Right cardiac atrium (tissue), 5 donors: ENCODE data around the gene EZH1. TPM values are rescaled to one million over a fixed set of nuclear protein-coding genes. Genes with fewer than 3 reads are reported as not detected.

Experiments used
- ATAC-seq, 2 donors: fragments of 200-7000 bp; cut with Tn5 transposase; one replicate each; pipeline versions ENCODE4 v1.8.0 to v1.9.1; 2020; ENCODE audit warnings: moderate library complexity in 2 of 2, mild to moderate bottlenecking in 1 of 2
- DNase-seq, 3 donors: peaks; one replicate each; pipeline ENCODE4 v3.0.0-alpha.2; 2020
- H3K27ac ChIP-seq: one replicate; pipeline ENCODE4 v1.5.1; 2013; ENCODE audit warnings: mild to moderate bottlenecking, low read length, control low read depth, moderate library complexity
- H3K27me3 ChIP-seq: one replicate; pipeline ENCODE4 v1.6.1; 2013; ENCODE audit not compliant: control insufficient read depth, insufficient read depth
- H3K4me1 ChIP-seq: one replicate; pipeline ENCODE4 v1.6.1; 2013; ENCODE audit warnings: low read length; ENCODE audit not compliant: control insufficient read depth, insufficient read depth
- H3K4me3 ChIP-seq: one replicate; pipeline ENCODE4 v1.5.1; 2013; ENCODE audit warnings: low read length, control low read depth
- H3K9me3 ChIP-seq: one replicate; pipeline ENCODE4 v1.6.1; 2013; ENCODE audit warnings: low read length; ENCODE audit not compliant: control insufficient read depth
- WGBS: extraction: QIAGEN DNeasy Blood & Tissue Kit; methylation state at CpG from one replicate; pipeline ENCODE4 v1.1.7; 2013; 5-methylcytosine and 5-hydroxymethylcytosine counted together
- intact Hi-C, 4 donors: fragments of 100-400 bp; cut with DNase I; formaldehyde crosslinking; loops; one replicate each; pipeline versions ENCODE4 v1.11.0 to v1.14.0; 2022 to 2023
- polyA plus RNA-seq: library from polyadenylated mRNA; stranded (reverse); fragments of 200-250 nt; gene quantifications from one replicate; pipeline ENCODE4 v1.2.3, GENCODE V29; 2013
- total RNA-seq, 4 donors: library from RNA; stranded (reverse); fragmentation: NEBNext Ultra II Directional; extraction: Animal tissue kit (Norgen Biotek cat#: 25700); gene quantifications; one replicate each; pipeline ENCODE4 v1.2.1, GENCODE V29; 2021
- donor health status: healthy with polysubstance abuse.
- donor health status: DM: no; HTN: yes; CAD: no.
- donor health status: DM: no; HTN: no; CAD: no.
- donor health status: DM: no; HTN: yes; CAD: no; lungs with severe emphysema.
- donor health status: DM: yes; HTN: yes; CAD: no.

EZH1 gene
- total and polyA plus RNA-seq, 5 donors: 22.5 to 53.2 (median 39.8) TPM

DNA sequence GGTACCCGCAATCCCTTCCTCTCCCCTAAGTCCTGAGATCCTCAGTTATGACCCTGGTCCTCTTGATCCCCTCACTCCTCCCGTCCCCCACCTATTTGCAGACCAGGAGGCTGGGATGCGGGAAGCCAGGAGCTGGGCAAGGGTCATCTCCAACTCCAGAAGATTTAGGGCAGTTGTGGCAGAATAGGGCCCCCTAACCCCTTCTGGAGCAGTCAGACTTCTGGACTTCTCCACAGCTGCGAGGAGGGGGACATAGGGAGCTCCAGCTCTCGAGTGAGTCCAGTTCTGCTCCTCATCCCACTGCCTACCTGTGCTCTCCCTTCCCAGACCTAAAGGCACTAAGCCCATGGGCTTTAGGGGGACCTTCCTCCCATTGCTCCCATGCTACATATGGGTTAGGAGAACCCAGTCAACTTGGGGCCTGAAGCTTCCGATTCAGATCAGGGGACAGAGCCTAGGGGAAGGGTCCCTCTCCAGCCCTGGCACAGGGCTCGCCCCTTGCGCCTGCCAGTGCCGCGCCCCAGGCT, 36.9 kb upstream of the EZH1 start:
- H3K4me1 ChIP-seq: no peaks in the 10 kb centered on the region
- H3K4me3 ChIP-seq: no peak overlapping the region
- WGBS: 32% methylated on average over 10 of the region's 10 CpGs
- no peaks in the 10 kb centered on the region for H3K9me3 ChIP-seq
- DNase-seq (no peak), ATAC-seq (no peak)
- intact Hi-C loops: no loop called here
- no peak overlapping the region for H3K27ac ChIP-seq
- H3K27me3 ChIP-seq: no peaks in the 10 kb centered on the region

DNA sequence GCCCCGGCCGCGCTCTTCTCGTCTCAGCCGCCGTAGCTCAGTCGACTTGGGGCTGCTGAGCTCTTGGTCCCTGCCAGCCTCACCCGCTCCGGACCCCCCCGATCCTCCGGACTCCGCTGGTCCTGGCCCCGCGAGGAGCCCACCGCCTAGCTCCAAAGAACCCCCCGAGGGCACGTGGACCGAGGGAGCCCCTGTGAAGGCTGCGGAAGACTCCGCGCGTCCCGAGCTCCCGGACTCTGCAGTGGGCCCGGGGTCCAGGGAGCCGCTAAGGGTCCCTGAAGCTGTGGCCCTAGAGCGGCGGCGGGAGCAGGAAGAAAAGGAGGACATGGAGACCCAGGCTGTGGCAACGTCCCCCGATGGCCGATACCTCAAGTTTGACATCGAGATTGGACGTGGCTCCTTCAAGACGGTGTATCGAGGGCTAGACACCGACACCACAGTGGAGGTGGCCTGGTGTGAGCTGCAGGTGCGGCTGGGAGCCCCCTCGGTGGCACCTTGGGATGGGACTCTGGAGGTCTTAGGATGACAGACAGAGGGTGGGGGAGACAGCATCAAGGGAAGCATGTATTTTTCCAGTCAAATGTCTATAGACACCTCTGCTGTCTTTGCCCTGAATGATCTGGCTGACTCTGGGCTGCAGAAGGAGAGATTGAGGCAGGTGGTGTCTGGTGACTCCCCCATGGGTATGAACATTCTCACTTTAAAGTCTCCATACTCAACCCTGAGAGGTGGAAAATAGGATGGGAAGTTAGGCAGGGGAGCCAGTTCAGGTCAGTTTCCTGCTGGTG, 36.2 kb upstream of the EZH1 start:
- DNase-seq: no peak
- peak; percentile 3 to 18 for ATAC-seq
- intact Hi-C loops: no loop called here
- WGBS: 5% methylated on average over 39 of the region's 39 CpGs
- no peak overlapping the region for H3K27ac ChIP-seq
- H3K27me3 ChIP-seq: no peaks in the 10 kb centered on the region
- peak overlapping the region; percentile 34 for H3K4me3 ChIP-seq
- no peaks in the 10 kb centered on the region for H3K9me3 ChIP-seq
- no peaks in the 10 kb centered on the region for H3K4me1 ChIP-seq

DNA sequence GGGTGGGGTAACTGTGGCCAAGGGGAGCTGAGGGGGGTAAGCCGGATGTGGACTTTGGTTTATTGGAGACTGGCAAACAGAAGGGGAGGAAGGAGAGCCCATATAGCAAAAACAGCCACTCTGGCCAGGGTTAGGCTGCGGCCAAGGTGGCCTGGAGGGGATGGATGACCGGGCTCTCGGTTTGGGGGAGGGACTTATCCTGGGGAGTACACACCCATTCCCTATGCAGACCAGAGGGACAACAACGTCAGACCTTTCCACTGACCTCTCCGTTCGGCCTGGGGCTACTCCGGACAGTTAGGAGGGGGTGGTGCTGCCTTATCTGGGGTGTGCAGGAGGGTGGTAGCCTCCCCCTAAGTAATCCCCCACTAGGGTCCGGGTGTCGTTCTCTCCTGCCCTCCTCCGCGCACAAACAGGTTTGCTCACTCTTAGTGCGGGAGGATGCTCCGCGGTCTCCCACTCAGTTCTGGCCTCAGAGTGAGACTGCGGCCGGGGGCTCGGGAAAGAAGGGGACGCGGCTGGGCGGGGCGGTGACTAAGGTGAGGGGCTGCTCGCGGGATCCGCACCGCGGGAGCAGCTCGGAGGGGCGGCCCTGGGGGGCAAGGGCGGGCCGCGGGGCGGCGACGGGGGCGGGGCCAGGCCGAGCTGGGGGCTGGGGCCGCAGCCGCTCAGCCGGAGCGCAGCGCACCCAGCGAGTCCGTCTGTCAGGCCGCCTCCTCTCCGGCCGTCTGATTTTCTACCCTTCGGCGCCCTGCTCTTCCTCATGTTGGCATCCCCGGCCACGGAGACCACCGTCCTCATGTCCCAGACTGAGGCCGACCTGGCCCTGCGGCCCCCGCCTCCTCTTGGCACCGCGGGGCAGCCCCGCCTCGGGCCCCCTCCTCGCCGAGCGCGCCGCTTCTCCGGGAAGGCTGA, 35.4 kb upstream of the EZH1 start, which contains the start of gene WNK4:
Gene WNK4, plus strand, starts transcription at position 675 of the 915 bp plus-strand sequence. Its CDS starts 89 bp downstream, at position 764.
- no peaks in the 10 kb centered on the region for H3K27me3 ChIP-seq
- intact Hi-C loops: no loop called here
- H3K9me3 ChIP-seq: no peaks in the 10 kb centered on the region
- H3K4me3 ChIP-seq: peak within 1 kb of the TSS; percentile 34
- WGBS: 4% methylated on average over 65 of the region's 65 CpGs
- H3K27ac ChIP-seq: no peak within 1 kb of the TSS
- peak; percentile 22 to 58 for ATAC-seq
- no peaks in the 10 kb centered on the region for H3K4me1 ChIP-seq
- DNase-seq: peak in 2 of 3 donors; percentile 59 to 63

DNA sequence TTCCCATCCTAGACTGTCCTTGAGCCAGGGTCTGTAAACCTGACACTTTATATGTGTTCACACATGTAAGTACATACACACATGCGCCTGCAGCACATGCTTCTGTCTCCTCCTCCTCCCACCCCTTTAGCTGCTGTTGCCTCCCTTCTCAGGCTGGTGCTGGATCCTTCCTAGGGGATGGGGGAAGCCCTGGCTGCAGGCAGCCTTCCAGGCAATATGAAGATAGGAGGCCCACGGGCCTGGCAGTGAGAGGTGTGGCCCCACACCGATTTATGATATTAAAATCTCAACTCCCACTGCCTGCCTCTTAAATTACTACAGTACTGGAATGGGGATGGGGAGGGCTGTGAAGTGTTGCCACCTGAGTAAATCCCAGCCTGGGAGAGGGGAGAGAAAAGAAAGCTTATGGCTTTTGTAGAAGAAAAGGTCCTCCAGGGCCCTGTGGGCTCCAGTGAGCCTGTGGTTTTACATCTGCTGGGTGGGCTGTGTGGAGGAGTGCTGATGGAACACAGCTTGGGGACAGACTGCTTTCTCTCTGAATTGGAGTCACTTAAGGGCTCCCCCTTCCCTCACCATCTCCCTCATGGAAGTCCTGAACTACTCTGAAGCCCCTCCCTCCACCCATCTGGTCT, 34.6 kb upstream of the EZH1 start:
- intact Hi-C loops: no loop called here
- WGBS: 62% methylated on average over 3 of the region's 3 CpGs
- Histone ChIP-seq H3K27ac (no peak overlapping the region), H3K4me1 (no peaks in the 10 kb centered on the region), H3K4me3 (no peak overlapping the region), H3K9me3 (no peaks in the 10 kb centered on the region), H3K27me3 (no peaks in the 10 kb centered on the region)
- DNase-seq (no peak), ATAC-seq (no peak)

DNA sequence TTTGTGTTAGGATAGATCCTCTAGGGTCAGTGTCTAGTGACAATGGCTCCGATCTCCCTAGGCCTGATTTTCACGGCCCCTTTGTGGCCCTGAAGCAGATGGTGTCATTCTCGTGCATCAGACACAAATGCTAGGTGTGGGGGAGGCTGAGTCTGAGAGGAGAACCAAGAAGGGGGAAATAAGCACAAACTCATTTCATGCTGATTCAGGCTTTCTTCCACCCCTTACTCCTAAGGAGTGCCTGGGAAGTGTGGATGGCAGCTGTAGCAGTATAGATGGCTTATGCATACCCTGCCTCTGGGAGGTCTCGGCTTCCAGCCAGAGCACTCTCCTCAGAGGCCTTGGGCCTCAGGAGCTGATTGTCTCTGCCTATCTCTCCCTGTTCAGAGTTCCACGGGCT, 33.7 kb upstream of the EZH1 start:
- H3K9me3 ChIP-seq: no peaks in the 10 kb centered on the region
- no peak for DNase-seq
- no peak for ATAC-seq
- intact Hi-C loops: no loop called here
- peaks cover 2% of the 10 kb centered on the region for H3K4me1 ChIP-seq
- 87% methylated on average over 5 of the region's 5 CpGs for WGBS
- H3K4me3 ChIP-seq: no peak overlapping the region
- H3K27me3 ChIP-seq: no peaks in the 10 kb centered on the region
- H3K27ac ChIP-seq: no peak overlapping the region

DNA sequence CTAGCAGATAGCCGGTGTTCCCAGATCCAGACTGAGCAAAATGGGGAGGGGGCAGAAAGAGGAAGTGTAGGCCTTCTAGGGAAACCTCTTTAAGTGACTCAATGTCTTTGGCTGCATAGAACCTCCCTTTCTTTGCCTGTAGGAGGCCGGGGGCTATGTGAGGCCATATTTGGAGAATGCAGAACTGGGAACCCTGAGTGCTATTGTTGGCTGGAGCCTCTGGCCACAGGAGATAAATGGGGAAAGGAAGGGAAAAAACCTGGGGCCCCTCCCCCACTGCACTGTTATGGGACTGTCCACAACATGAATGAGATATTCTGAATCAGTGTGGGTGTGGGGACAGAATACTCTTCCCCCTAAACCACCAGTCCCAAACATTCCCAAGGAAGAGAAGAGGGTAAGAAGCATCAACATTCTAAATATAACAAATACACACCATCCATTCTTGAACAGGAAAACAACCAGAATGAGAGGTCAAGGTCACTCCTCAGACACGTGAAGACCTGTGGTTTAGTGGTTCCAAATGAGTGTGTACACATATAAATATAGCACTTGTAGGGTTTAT, 30.8 kb upstream of the EZH1 start:
- H3K4me3 ChIP-seq: no peak overlapping the region
- 51% methylated on average over 3 of the region's 3 CpGs for WGBS
- no peak for ATAC-seq
- H3K9me3 ChIP-seq: no peaks in the 10 kb centered on the region
- DNase-seq: no peak
- H3K27me3 ChIP-seq: no peaks in the 10 kb centered on the region
- no peak overlapping the region for H3K27ac ChIP-seq
- peaks cover 2% of the 10 kb centered on the region for H3K4me1 ChIP-seq
- intact Hi-C loops: no loop called here

DNA sequence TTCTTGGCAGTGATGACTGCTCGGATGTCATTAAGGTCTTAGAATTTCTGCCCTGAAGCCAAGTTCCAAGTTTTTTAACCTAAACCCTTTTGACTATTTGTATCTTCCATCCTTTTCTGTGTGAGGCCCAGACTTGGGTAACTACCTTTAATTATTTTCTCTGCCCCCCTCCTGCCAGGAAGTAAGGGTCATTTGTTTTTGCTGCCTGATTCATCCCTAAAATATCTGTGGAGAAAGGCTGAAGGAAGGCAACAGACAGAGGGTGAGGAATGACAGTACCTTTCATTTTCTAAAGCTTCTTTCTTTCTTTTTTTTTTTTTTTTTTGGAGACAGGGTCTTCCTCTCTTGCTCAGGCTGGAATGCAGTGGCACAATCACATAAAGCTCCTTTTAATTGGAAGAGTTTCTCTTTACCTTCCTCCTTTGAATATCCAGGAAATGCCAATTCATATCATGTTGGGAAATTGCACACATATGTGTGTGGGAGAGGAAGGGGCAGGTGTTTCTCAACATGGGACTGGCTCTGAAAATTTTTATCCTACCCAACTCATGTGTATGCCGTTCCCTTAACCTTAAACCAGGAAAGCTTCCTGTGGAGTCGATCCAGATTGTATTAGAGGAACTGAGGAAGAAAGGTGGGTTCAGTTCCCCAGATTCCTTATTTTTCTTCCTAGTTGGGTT, 29.4 kb upstream of the EZH1 start:
- no peak overlapping the region for H3K27ac ChIP-seq
- no peaks in the 10 kb centered on the region for H3K9me3 ChIP-seq
- 71% methylated on average over 3 of the region's 3 CpGs for WGBS
- intact Hi-C loops: no loop called here
- no peaks in the 10 kb centered on the region for H3K27me3 ChIP-seq
- DNase-seq: no peak
- ATAC-seq: no peak
- H3K4me1 ChIP-seq: peaks cover 2% of the 10 kb centered on the region
- H3K4me3 ChIP-seq: peak overlapping the region; percentile 63

DNA sequence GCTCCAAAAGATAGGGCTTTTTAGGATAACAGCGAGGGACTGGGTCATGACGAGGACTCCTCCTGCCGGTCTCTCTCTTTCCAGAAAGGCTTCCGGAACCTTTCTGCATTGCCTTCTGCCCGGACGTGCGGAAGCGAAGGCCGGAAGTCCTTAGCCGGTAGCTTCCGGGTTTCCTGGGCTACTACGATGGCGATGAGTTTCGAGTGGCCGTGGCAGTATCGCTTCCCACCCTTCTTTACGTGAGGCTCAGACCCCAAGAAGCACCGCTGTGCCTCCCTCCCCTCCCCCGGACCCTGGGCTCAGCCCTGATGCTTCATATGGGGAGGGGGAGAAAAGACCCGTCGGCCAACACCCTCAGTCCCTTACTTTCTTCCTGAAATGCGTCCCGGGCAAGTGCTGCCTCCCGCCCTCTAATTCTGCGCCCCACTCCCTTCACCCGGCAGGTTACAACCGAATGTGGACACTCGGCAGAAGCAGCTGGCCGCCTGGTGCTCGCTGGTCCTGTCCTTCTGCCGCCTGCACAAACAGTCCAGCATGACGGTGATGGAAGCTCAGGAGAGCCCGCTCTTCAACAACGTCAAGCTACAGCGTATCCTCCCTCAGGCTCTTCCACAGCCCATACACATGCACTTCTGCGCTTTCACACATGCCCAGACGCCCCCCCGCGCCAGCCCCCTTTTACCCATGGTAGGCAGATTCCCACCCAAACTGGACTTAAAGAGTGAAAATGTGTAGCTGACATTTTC, 28.6 kb upstream of the EZH1 start, which contains the start of gene VPS25:
Gene VPS25, plus strand, starts transcription at position 160 of the 746 bp plus-strand sequence. Its CDS starts 27 bp downstream, at position 187.
- Histone ChIP-seq H3K27me3 (no peaks in the 10 kb centered on the region), H3K4me1 (peaks cover 2% of the 10 kb centered on the region), H3K4me3 (peak within 1 kb of the TSS; percentile 63), H3K9me3 (no peaks in the 10 kb centered on the region), H3K27ac (peak within 1 kb of the TSS; percentile 36)
- ATAC-seq: peak; percentile 94 to 96
- DNase-seq: peak; percentile 78 to 91 (median 89)
- WGBS: 1% methylated on average over 39 of the region's 39 CpGs
- intact Hi-C loops: no loop called here

DNA sequence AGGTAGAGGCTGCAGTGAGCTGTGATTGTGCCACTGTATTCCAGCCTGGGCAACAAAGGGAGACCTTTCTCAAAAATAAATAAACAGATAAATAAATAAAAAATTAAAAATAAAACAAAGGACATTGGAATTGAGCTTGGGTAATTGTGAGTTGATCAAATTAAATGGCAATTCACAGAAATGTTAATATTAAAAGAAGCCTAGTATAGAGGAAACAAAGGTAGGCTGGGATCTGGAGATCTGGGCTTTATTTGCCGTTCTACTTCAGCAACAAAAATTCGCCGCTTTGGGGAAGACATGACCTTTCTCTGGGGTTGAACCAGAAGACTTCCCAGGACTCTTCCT, 28.1 kb upstream of the EZH1 start:
- no peak for ATAC-seq
- H3K27ac ChIP-seq: no peak overlapping the region
- no peaks in the 10 kb centered on the region for H3K9me3 ChIP-seq
- peak overlapping the region; percentile 63 for H3K4me3 ChIP-seq
- intact Hi-C loops: no loop called here
- WGBS: 5% methylated on average over 3 of the region's 3 CpGs
- H3K4me1 ChIP-seq: peaks cover 2% of the 10 kb centered on the region
- DNase-seq: no peak
- H3K27me3 ChIP-seq: no peaks in the 10 kb centered on the region
